ENCODE results near the gene GOLPH3. TPM values are rescaled to one million over a fixed set of nuclear protein-coding genes. Genes with fewer than 3 reads are reported as not detected.
A peak's percentile ranks its signal among the peaks of the same experiment; 100 is the strongest.

Gene GOLPH3
- total and polyA plus RNA-seq, 2 experiments from 2014 or later, result 68.5 to 96.1 TPM

DNA sequence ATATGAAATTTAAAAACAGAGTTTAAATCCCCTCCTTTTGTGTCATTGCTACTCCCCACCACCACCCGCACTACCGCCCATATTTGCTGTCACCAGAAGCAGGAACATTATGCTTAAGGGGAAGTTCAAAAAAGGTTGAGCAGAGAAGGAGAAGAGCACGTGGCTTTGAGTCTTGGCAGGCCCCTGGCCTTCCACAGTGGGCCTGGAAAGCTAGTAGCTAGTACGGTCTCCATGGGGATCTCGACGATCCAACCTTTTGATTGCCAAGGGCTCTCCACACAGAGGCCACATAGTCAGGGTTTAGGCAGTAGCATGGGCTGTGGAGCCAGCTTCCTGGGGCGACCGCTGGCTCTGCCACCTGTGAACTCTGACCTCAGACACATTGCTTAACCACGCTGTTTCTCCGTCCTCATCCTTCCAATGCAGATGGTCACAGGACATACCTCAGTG lies 90.1 kb downstream of the GOLPH3 start:
- Mint-ChIP-seq H3K27me3 (ENCODE audit: insufficient read depth, low read depth, poor library complexity) (peaks cover 4% of the 10 kb centered on the region), H3K4me1 (no peaks in the 10 kb centered on the region), H3K9me3 (no peaks in the 10 kb centered on the region), H3K4me3 (no peak overlapping the region), H3K27ac (no peak overlapping the region), H3K36me3 (ENCODE audit: low read depth) (peaks cover 4% of the 10 kb centered on the region; the same call in 1 of the 3 replicates)
- TF ChIP-seq, protein P1, sequence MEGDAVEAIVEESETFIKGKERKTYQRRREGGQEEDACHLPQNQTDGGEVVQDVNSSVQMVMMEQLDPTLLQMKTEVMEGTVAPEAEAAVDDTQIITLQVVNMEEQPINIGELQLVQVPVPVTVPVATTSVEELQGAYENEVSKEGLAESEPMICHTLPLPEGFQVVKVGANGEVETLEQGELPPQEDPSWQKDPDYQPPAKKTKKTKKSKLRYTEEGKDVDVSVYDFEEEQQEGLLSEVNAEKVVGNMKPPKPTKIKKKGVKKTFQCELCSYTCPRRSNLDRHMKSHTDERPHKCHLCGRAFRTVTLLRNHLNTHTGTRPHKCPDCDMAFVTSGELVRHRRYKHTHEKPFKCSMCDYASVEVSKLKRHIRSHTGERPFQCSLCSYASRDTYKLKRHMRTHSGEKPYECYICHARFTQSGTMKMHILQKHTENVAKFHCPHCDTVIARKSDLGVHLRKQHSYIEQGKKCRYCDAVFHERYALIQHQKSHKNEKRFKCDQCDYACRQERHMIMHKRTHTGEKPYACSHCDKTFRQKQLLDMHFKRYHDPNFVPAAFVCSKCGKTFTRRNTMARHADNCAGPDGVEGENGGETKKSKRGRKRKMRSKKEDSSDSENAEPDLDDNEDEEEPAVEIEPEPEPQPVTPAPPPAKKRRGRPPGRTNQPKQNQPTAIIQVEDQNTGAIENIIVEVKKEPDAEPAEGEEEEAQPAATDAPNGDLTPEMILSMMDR (conservative IDR thresholded peaks at IDR 0.05; ENCODE audit: low read depth in 2 of 2), result no peak
- TF ChIP-seq, protein P2, sequence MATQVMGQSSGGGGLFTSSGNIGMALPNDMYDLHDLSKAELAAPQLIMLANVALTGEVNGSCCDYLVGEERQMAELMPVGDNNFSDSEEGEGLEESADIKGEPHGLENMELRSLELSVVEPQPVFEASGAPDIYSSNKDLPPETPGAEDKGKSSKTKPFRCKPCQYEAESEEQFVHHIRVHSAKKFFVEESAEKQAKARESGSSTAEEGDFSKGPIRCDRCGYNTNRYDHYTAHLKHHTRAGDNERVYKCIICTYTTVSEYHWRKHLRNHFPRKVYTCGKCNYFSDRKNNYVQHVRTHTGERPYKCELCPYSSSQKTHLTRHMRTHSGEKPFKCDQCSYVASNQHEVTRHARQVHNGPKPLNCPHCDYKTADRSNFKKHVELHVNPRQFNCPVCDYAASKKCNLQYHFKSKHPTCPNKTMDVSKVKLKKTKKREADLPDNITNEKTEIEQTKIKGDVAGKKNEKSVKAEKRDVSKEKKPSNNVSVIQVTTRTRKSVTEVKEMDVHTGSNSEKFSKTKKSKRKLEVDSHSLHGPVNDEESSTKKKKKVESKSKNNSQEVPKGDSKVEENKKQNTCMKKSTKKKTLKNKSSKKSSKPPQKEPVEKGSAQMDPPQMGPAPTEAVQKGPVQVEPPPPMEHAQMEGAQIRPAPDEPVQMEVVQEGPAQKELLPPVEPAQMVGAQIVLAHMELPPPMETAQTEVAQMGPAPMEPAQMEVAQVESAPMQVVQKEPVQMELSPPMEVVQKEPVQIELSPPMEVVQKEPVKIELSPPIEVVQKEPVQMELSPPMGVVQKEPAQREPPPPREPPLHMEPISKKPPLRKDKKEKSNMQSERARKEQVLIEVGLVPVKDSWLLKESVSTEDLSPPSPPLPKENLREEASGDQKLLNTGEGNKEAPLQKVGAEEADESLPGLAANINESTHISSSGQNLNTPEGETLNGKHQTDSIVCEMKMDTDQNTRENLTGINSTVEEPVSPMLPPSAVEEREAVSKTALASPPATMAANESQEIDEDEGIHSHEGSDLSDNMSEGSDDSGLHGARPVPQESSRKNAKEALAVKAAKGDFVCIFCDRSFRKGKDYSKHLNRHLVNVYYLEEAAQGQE (IDR thresholded peaks at IDR 0.05; ENCODE audit: unreplicated experiment), result no peak
- TF ChIP-seq POLR2AphosphoS5 (IDR thresholded peaks at IDR 0.05; ENCODE audit: low read depth) (no peak), NANOG (IDR thresholded peaks at IDR 0.05; ENCODE audit: borderline replicate concordance) (no peak), STAT1 (IDR thresholded peaks at IDR 0.05; ENCODE audit: unreplicated experiment) (no peak), EZH2 (IDR thresholded peaks at IDR 0.05; ENCODE audit: low read depth, unreplicated experiment) (no peak), JUNB (IDR thresholded peaks at IDR 0.05; ENCODE audit: unreplicated experiment) (no peak), ZNF114 (CRISPR knock-in tag; IDR thresholded peaks at IDR 0.05) (no peak), EZH2phosphoT487 (IDR thresholded peaks at IDR 0.05; ENCODE audit: unreplicated experiment) (no peak), ZNF331 (CRISPR knock-in tag; IDR thresholded peaks at IDR 0.05; ENCODE audit: low read depth) (no peak), CREB1 (CRISPR knock-in tag; IDR thresholded peaks at IDR 0.05; ENCODE audit: low read depth) (no peak)
- TF ChIP-seq, protein P3, sequence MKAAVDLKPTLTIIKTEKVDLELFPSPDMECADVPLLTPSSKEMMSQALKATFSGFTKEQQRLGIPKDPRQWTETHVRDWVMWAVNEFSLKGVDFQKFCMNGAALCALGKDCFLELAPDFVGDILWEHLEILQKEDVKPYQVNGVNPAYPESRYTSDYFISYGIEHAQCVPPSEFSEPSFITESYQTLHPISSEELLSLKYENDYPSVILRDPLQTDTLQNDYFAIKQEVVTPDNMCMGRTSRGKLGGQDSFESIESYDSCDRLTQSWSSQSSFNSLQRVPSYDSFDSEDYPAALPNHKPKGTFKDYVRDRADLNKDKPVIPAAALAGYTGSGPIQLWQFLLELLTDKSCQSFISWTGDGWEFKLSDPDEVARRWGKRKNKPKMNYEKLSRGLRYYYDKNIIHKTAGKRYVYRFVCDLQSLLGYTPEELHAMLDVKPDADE (IDR thresholded peaks at IDR 0.05), result no peak
- TF ChIP-seq, protein P4, sequence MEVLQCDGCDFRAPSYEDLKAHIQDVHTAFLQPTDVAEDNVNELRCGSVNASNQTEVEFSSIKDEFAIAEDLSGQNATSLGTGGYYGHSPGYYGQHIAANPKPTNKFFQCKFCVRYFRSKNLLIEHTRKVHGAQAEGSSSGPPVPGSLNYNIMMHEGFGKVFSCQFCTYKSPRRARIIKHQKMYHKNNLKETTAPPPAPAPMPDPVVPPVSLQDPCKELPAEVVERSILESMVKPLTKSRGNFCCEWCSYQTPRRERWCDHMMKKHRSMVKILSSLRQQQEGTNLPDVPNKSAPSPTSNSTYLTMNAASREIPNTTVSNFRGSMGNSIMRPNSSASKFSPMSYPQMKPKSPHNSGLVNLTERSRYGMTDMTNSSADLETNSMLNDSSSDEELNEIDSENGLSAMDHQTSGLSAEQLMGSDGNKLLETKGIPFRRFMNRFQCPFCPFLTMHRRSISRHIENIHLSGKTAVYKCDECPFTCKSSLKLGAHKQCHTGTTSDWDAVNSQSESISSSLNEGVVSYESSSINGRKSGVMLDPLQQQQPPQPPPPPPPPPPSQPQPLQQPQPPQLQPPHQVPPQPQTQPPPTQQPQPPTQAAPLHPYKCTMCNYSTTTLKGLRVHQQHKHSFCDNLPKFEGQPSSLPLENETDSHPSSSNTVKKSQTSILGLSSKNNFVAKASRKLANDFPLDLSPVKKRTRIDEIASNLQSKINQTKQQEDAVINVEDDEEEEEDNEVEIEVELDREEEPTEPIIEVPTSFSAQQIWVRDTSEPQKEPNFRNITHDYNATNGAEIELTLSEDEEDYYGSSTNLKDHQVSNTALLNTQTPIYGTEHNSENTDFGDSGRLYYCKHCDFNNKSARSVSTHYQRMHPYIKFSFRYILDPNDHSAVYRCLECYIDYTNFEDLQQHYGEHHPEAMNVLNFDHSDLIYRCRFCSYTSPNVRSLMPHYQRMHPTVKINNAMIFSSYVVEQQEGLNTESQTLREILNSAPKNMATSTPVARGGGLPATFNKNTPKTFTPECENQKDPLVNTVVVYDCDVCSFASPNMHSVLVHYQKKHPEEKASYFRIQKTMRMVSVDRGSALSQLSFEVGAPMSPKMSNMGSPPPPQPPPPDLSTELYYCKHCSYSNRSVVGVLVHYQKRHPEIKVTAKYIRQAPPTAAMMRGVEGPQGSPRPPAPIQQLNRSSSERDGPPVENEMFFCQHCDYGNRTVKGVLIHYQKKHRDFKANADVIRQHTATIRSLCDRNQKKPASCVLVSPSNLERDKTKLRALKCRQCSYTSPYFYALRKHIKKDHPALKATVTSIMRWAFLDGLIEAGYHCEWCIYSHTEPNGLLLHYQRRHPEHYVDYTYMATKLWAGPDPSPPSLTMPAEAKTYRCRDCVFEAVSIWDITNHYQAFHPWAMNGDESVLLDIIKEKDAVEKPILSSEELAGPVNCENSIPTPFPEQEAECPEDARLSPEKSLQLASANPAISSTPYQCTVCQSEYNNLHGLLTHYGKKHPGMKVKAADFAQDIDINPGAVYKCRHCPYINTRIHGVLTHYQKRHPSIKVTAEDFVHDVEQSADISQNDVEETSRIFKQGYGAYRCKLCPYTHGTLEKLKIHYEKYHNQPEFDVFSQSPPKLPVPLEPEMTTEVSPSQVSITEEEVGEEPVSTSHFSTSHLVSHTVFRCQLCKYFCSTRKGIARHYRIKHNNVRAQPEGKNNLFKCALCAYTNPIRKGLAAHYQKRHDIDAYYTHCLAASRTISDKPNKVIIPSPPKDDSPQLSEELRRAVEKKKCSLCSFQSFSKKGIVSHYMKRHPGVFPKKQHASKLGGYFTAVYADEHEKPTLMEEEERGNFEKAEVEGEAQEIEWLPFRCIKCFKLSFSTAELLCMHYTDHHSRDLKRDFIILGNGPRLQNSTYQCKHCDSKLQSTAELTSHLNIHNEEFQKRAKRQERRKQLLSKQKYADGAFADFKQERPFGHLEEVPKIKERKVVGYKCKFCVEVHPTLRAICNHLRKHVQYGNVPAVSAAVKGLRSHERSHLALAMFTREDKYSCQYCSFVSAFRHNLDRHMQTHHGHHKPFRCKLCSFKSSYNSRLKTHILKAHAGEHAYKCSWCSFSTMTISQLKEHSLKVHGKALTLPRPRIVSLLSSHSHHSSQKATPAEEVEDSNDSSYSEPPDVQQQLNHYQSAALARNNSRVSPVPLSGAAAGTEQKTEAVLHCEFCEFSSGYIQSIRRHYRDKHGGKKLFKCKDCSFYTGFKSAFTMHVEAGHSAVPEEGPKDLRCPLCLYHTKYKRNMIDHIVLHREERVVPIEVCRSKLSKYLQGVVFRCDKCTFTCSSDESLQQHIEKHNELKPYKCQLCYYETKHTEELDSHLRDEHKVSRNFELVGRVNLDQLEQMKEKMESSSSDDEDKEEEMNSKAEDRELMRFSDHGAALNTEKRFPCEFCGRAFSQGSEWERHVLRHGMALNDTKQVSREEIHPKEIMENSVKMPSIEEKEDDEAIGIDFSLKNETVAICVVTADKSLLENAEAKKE (CRISPR knock-in tag; IDR thresholded peaks at IDR 0.05), result no peak
- Histone ChIP-seq H2AFZ (no peak overlapping the region), H3K4me2 (no peak overlapping the region), H3K27me3 (ENCODE audit: insufficient read depth) (no peaks in the 10 kb centered on the region), H3K27ac (ENCODE audit: low read depth) (0 out of 2 replicates have a peak overlapping the region, but pooled peaks have one; percentile 12), H4K20me1 (replicated peaks; ENCODE audit: insufficient read depth) (no peaks in the 10 kb centered on the region), H3K4me1 (ENCODE audit: insufficient read depth) (no peaks in the 10 kb centered on the region), H3K79me2 (replicated peaks; ENCODE audit: insufficient read depth) (no peaks in the 10 kb centered on the region), H3K4me3 (no peak overlapping the region), H3F3A (replicated peaks; ENCODE audit: low read depth) (no peaks in the 10 kb centered on the region), H3K9me2 (ENCODE audit: insufficient read depth) (no peaks in the 10 kb centered on the region), H3K36me3 (ENCODE audit: insufficient read depth) (no peaks in the 10 kb centered on the region)
- ATAC-seq (no peak), DNase-seq (ENCODE audit: low spot score) (no peak)

Measured in GM23338 (cell line).